Fibroblast of lung (primary cell): Measurements from ENCODE around the gene GET3. TPM values are rescaled to one million over a fixed set of nuclear protein-coding genes. Genes with fewer than 3 reads are reported as not detected.
"Not testable (repeated sequence)": the region's sequence is repeated elsewhere in the genome, so short reads cannot be mapped to it uniquely, and the experiment has no call there.

Experiments used
- DNase-seq, 2 donors: peaks; one replicate each; pipeline versions ENCODE4 v3.0.0 to v3.0.0-alpha.2; 2010; ENCODE audit warnings: low read depth in 2 of 2
- H2AFZ ChIP-seq: 2 replicates; pipeline ENCODE4 v1.5.1; 2012; ENCODE audit warnings: low read length, control low read depth, inconsistent platforms
- H3K27ac ChIP-seq: 2 replicates; pipeline ENCODE4 v1.5.1; 2011; ENCODE audit warnings: low read length, control low read depth; ENCODE audit not compliant: insufficient read depth
- H3K27me3 ChIP-seq: 2 replicates; pipeline ENCODE4 v1.5.1; 2011; ENCODE audit warnings: mild to moderate bottlenecking, low read length; ENCODE audit not compliant: control insufficient read depth, insufficient read depth
- H3K36me3 ChIP-seq: 2 replicates; pipeline ENCODE4 v1.5.1; 2011; ENCODE audit warnings: low read length; ENCODE audit not compliant: control insufficient read depth, insufficient read depth
- H3K4me1 ChIP-seq: 2 replicates; pipeline ENCODE4 v1.5.1; 2011; ENCODE audit warnings: low read length; ENCODE audit not compliant: control insufficient read depth, insufficient read depth; ENCODE audit errors: extremely low read depth
- H3K4me2 ChIP-seq: 2 replicates; pipeline ENCODE4 v1.5.1; 2011; ENCODE audit warnings: low read length, control low read depth; ENCODE audit not compliant: insufficient read depth; ENCODE audit errors: extremely low read depth
- H3K4me3 ChIP-seq, 4 experiments: fragments of 200-600 bp in 1 of 4; sonication (generic) in 1 of 4; replicated peaks in 1 of 4; 2 replicates each; pipeline ENCODE4 v1.5.1; 2011 to 2016; ENCODE audit warnings: low read length in 4 of 4, low read depth in 3 of 4, mild to moderate bottlenecking in 3 of 4, control low read depth in 2 of 4, inconsistent platforms in 1 of 4, mixed read lengths in 1 of 4; ENCODE audit not compliant: insufficient read depth in 1 of 4; ENCODE audit errors: control extremely low read depth in 1 of 4
- H3K79me2 ChIP-seq: 2 replicates; pipeline ENCODE4 v1.5.1; 2012; ENCODE audit warnings: mild to moderate bottlenecking, low read length, inconsistent platforms; ENCODE audit not compliant: control insufficient read depth, insufficient read depth
- H3K9ac ChIP-seq: 2 replicates; pipeline ENCODE4 v1.5.1; 2011; ENCODE audit warnings: mild to moderate bottlenecking, low read length, control low read depth; ENCODE audit not compliant: insufficient read depth
- H3K9me3 ChIP-seq: 2 replicates; pipeline ENCODE4 v1.5.1; 2012; ENCODE audit warnings: low read depth, low read length; ENCODE audit not compliant: control insufficient read depth, insufficient read depth
- H4K20me1 ChIP-seq: 2 replicates; pipeline ENCODE4 v1.5.1; 2011; ENCODE audit warnings: low read length; ENCODE audit not compliant: control insufficient read depth, insufficient read depth; ENCODE audit errors: extremely low read depth
- EZH2 ChIP-seq: IDR thresholded peaks from 2 replicates; pipeline ENCODE4 v1.5.1; 2012; ENCODE audit warnings: low read length, control low read depth, mild to moderate bottlenecking; ENCODE audit errors: missing control alignments
- polyA plus RNA-seq, 2 donors: library from polyadenylated mRNA; depleted of rRNA in 1 of 2; stranded (reverse) in 1 of 2; unstranded in 1 of 2; fragments of >200 nt; gene quantifications; 2 replicates each; pipeline ENCODE4 v1.2.1, GENCODE V29; 2011 to 2012; ENCODE audit warnings: missing spikeins in 1 of 2
- total RNA-seq: library from RNA; depleted of rRNA; stranded (reverse); fragments of >200 nt; gene quantifications from 2 replicates; pipeline ENCODE4 v1.2.1, GENCODE V29; 2014
- TF ChIP-seq, protein P1 (sequence below), 2 donors: IDR thresholded peaks in 1 of 2; conservative IDR thresholded peaks in 1 of 2; 1 replicate in 1 of 2; 2 replicates in 1 of 2; pipeline ENCODE4 v1.5.1; 2011 to 2012; ENCODE audit warnings: low read length in 2 of 2, control low read depth in 1 of 2, inconsistent platforms in 1 of 2, low read depth in 1 of 2, mild to moderate bottlenecking in 1 of 2

The GET3 gene
- total and polyA plus RNA-seq, 2 donors (not counting 1 experiment from before 2014, with no cell fraction given): 94.1 to 123 TPM

DNA sequence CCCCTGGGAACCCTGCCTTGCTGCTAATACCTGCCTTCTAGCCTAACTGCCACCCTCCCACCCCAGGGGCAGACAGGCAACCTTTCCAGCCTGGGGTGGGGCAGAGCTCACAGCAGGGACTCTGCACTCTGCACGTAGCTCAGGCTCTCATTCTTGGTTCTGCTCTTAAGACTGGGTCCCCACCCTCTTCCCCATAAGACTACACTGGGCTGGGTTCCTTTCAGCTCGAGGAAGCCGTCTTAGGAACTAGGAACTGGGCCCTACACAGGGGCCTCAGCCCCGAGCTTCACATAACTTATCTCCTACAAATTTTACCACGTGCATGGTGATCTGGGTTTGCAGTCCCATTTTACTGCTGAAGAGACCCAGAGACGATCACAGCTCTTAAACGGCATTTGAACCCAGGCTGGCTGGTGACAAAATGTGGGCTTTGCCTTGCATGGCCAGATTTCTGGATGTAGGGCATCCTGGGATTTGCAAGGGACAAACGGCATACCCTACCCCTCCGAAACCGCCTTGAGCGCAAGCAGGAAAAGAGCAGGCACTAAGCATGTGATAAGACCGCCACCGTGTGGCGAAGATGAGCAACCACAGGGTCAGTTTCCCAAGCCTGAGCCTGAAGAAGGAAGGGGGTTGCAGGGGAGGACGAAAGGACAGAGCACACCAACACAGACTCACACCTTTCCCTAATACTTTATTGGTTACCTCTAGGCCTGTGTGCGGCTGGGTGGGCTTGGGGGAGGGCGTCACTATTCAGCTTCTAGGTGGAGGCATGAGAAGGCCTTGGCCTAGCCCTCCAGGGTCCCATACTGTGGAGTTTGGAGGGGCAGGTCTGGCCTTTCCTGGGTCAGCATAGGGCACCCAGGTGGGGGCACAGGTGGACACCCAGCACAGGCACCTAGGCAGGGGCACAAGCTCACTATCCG, 59.1 kb downstream of the GET3 start:
- Histone ChIP-seq H3K27me3 (no peaks in the 10 kb centered on the region), H3K4me1 (peaks cover 11% of the 10 kb centered on the region), H3K27ac (peak overlapping the region; percentile 38), H3K4me2 (peak overlapping the region; percentile 51), H3K9ac (no peak overlapping the region), H4K20me1 (no peaks in the 10 kb centered on the region), H3K9me3 (no peaks in the 10 kb centered on the region), H3K4me3 (no peak overlapping the region), H3K36me3 (peaks cover 2% of the 10 kb centered on the region), H3K79me2 (peaks cover 20% of the 10 kb centered on the region), H2AFZ (no peak overlapping the region)
- peak; percentile 73 to 82 for DNase-seq
- no peak for TF ChIP-seq EZH2
- TF ChIP-seq, protein P1, sequence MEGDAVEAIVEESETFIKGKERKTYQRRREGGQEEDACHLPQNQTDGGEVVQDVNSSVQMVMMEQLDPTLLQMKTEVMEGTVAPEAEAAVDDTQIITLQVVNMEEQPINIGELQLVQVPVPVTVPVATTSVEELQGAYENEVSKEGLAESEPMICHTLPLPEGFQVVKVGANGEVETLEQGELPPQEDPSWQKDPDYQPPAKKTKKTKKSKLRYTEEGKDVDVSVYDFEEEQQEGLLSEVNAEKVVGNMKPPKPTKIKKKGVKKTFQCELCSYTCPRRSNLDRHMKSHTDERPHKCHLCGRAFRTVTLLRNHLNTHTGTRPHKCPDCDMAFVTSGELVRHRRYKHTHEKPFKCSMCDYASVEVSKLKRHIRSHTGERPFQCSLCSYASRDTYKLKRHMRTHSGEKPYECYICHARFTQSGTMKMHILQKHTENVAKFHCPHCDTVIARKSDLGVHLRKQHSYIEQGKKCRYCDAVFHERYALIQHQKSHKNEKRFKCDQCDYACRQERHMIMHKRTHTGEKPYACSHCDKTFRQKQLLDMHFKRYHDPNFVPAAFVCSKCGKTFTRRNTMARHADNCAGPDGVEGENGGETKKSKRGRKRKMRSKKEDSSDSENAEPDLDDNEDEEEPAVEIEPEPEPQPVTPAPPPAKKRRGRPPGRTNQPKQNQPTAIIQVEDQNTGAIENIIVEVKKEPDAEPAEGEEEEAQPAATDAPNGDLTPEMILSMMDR (conservative IDR thresholded peaks at IDR 0.05 in 1 of 2, IDR thresholded peaks at IDR 0.05 in 1 of 2; ENCODE audit: low read depth in 1 of 2, low read length in 2 of 2): peak; percentile 96 to 98

DNA sequence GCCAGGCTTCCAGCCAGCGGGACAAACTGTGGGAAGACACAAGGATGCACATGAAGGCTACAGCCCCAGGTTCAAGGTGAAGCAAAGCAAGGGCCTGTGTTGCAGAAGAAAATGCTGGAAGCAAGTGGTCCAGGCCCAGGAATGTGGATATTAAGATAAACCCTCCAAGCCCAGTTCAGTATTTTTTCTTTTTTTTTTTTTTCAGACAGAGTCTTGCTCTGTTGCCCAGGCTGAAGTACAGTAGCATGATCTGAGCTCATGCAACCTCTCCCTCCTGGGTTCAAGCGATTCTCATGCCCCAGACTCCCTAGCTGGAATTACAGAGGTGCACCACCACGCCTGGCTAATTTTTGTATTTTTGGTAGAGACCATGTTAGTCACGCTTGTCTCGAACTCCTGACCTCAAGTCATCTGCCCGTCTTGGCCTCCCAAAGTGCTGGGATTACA, 59.9 kb downstream of the GET3 start:
- Histone ChIP-seq H3K4me1 (peaks cover 13% of the 10 kb centered on the region), H2AFZ (no peak overlapping the region), H3K9me3 (no peaks in the 10 kb centered on the region), H3K4me2 (no peak overlapping the region), H3K79me2 (peaks cover 14% of the 10 kb centered on the region), H3K9ac (no peak overlapping the region), H3K27ac (no peak overlapping the region), H3K4me3 (no peak overlapping the region), H3K27me3 (no peaks in the 10 kb centered on the region), H4K20me1 (no peaks in the 10 kb centered on the region), H3K36me3 (peaks cover 2% of the 10 kb centered on the region)
- TF ChIP-seq EZH2: no peak
- TF ChIP-seq, protein P1 (conservative IDR thresholded peaks at IDR 0.05 in 1 of 2, IDR thresholded peaks at IDR 0.05 in 1 of 2; ENCODE audit: low read depth in 1 of 2, low read length in 2 of 2): no peak
- DNase-seq: no peak

DNA sequence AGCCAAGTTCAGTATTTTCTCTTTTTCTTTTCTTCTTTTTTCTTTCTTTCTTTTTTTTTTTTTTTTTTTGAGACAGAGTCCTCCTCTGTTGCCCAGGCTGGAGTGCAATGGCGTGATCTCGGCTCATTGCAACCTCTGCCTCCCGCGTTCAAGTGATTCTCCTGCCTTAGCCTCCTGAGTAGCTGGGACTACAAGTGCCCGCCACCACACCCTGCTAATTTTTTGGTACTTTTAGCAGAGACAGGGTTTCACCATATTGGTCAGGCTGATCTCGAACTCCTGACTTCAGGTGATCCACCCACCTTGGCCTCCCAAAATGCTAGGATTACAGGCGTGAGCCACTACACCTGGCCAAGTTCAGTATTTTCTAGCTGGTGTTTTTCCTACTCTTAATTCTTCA, 60.3 kb downstream of the GET3 start:
- not testable (repeated sequence) for H3K36me3 ChIP-seq, H3K9me3 ChIP-seq, H3K79me2 ChIP-seq, H3K27me3 ChIP-seq, DNase-seq, H3K4me2 ChIP-seq, H2AFZ ChIP-seq, H3K9ac ChIP-seq, H3K27ac ChIP-seq, H3K4me3 ChIP-seq, H4K20me1 ChIP-seq
- H3K4me1 ChIP-seq: peaks cover 15% of the 10 kb centered on the region

Other genes with a start within 250 kb of the GET3 start
- 10.3 and 12.2 TPM in 2 replicates for gene ZNF564, start 186.0 kb upstream of the GET3 start, total RNA-seq
- gene ZNF564, start 186.0 kb upstream of the GET3 start, polyA plus RNA-seq: 2.8 and 4.5 TPM in 2 replicates
- gene ZNF490, start 126.7 kb upstream of the GET3 start, total RNA-seq: 8.0 and 16.8 TPM in 2 replicates
- gene ZNF490, start 126.7 kb upstream of the GET3 start, polyA plus RNA-seq: 3.9 and 4.1 TPM in 2 replicates
- gene ZNF791, start 126.6 kb upstream of the GET3 start, total RNA-seq: 9.2 and 12.2 TPM in 2 replicates
- gene ZNF791, start 126.6 kb upstream of the GET3 start, polyA plus RNA-seq: 9.4 and 11.4 TPM in 2 replicates
- gene MAN2B1, start 70.8 kb upstream of the GET3 start, total RNA-seq: 33.1 and 36.0 TPM in 2 replicates
- gene MAN2B1, start 70.8 kb upstream of the GET3 start, polyA plus RNA-seq: 28.3 and 30.7 TPM in 2 replicates
- 8.7 and 11.7 TPM in 2 replicates for gene WDR83, start 70.7 kb upstream of the GET3 start, total RNA-seq
- gene WDR83, start 70.7 kb upstream of the GET3 start, polyA plus RNA-seq: 4.1 and 5.1 TPM in 2 replicates
- gene DHPS, start 55.6 kb upstream of the GET3 start, total RNA-seq: 56.5 and 60.4 TPM in 2 replicates
- gene DHPS, start 55.6 kb upstream of the GET3 start, polyA plus RNA-seq: 43.2 and 52.2 TPM in 2 replicates
- not detected in 2 replicates for gene GNG14, start 49.5 kb upstream of the GET3 start, total RNA-seq
- gene GNG14, start 49.5 kb upstream of the GET3 start, polyA plus RNA-seq: not detected in 2 replicates
- gene FBXW9, start 40.9 kb upstream of the GET3 start, total RNA-seq: 3.1 and 3.3 TPM in 2 replicates
- 3.3 and 4.4 TPM in 2 replicates for gene FBXW9, start 40.9 kb upstream of the GET3 start, polyA plus RNA-seq
- 28.2 and 36.0 TPM in 2 replicates for gene TNPO2, start 13.6 kb upstream of the GET3 start, total RNA-seq
- gene TNPO2, start 13.6 kb upstream of the GET3 start, polyA plus RNA-seq: 52.5 and 75.0 TPM in 2 replicates
- 117 and 186 TPM in 2 replicates for gene TRIR, start 2.8 kb upstream of the GET3 start, total RNA-seq
- 155 and 199 TPM in 2 replicates for gene TRIR, start 2.8 kb upstream of the GET3 start, polyA plus RNA-seq
- not detected in 2 replicates for gene BEST2, start 14.3 kb downstream of the GET3 start, total RNA-seq
- gene BEST2, start 14.3 kb downstream of the GET3 start, polyA plus RNA-seq: not detected in 2 replicates
- gene HOOK2, start 38.1 kb downstream of the GET3 start, total RNA-seq: 16.4 and 26.6 TPM in 2 replicates
- 6.6 TPM in 2 replicates for gene HOOK2, start 38.1 kb downstream of the GET3 start, polyA plus RNA-seq
- 108 and 118 TPM in 2 replicates for gene JUNB, start 54.0 kb downstream of the GET3 start, total RNA-seq
- 20.2 and 93.3 TPM in 2 replicates for gene JUNB, start 54.0 kb downstream of the GET3 start, polyA plus RNA-seq
- gene PRDX2, start 64.3 kb downstream of the GET3 start, total RNA-seq: 166 and 228 TPM in 2 replicates
- 186 and 294 TPM in 2 replicates for gene PRDX2, start 64.3 kb downstream of the GET3 start, polyA plus RNA-seq
- gene THSD8, start 64.6 kb downstream of the GET3 start, total RNA-seq: 0.51 TPM in 1 of 2 replicates, not detected in the other
- gene THSD8, start 64.6 kb downstream of the GET3 start, polyA plus RNA-seq: 2.8 TPM in 1 of 2 replicates, not detected in the other
- 3.1 and 8.9 TPM in 2 replicates for gene RNASEH2A, start 69.1 kb downstream of the GET3 start, total RNA-seq
- gene RNASEH2A, start 69.1 kb downstream of the GET3 start, polyA plus RNA-seq: 14.3 and 51.3 TPM in 2 replicates
- not detected in 2 replicates for gene RTBDN, start 97.1 kb downstream of the GET3 start, total RNA-seq
- gene RTBDN, start 97.1 kb downstream of the GET3 start, polyA plus RNA-seq: not detected in 2 replicates
- gene MAST1, start 101.0 kb downstream of the GET3 start, total RNA-seq: 0.26 and 1.3 TPM in 2 replicates
- 0.20 and 0.30 TPM in 2 replicates for gene MAST1, start 101.0 kb downstream of the GET3 start, polyA plus RNA-seq
- gene DNASE2, start 144.0 kb downstream of the GET3 start, total RNA-seq: 23.4 and 26.6 TPM in 2 replicates
- 24.1 and 25.1 TPM in 2 replicates for gene DNASE2, start 144.0 kb downstream of the GET3 start, polyA plus RNA-seq
- gene KLF1, start 149.7 kb downstream of the GET3 start, total RNA-seq: under 0.01 TPM in 1 of 2 replicates, not detected in the other
- not detected in 2 replicates for gene KLF1, start 149.7 kb downstream of the GET3 start, polyA plus RNA-seq
- 11.8 and 18.0 TPM in 2 replicates for gene GCDH, start 153.7 kb downstream of the GET3 start, total RNA-seq
- 10.3 and 15.5 TPM in 2 replicates for gene GCDH, start 153.7 kb downstream of the GET3 start, polyA plus RNA-seq
- gene SYCE2, start 181.8 kb downstream of the GET3 start, total RNA-seq: not detected in 2 replicates
- gene SYCE2, start 181.8 kb downstream of the GET3 start, polyA plus RNA-seq: 0.19 and 0.40 TPM in 2 replicates
- gene FARSA, start 196.2 kb downstream of the GET3 start, total RNA-seq: 38.6 and 49.6 TPM in 2 replicates
- gene FARSA, start 196.2 kb downstream of the GET3 start, polyA plus RNA-seq: 23.5 and 37.9 TPM in 2 replicates
- gene CALR, start 201.1 kb downstream of the GET3 start, total RNA-seq: 839 and 1,447 TPM in 2 replicates
- 2,698 and 2,757 TPM in 2 replicates for gene CALR, start 201.1 kb downstream of the GET3 start, polyA plus RNA-seq
- gene RAD23A, start 208.4 kb downstream of the GET3 start, total RNA-seq: 51.1 and 72.2 TPM in 2 replicates
- 46.2 and 62.5 TPM in 2 replicates for gene RAD23A, start 208.4 kb downstream of the GET3 start, polyA plus RNA-seq
- gene GADD45GIP1, start 219.7 kb downstream of the GET3 start, total RNA-seq: 17.7 and 19.7 TPM in 2 replicates
- 19.5 and 28.2 TPM in 2 replicates for gene GADD45GIP1, start 219.7 kb downstream of the GET3 start, polyA plus RNA-seq
- not detected in 2 replicates for gene DAND5, start 232.1 kb downstream of the GET3 start, total RNA-seq
- 0.03 TPM in 1 of 2 replicates, not detected in the other for gene DAND5, start 232.1 kb downstream of the GET3 start, polyA plus RNA-seq